Stimulated activated CD4-positive, alpha-beta T cell treated with anti-CD3 and anti-CD28 coated beads, Interleukin-2, amount 100 ng/mL, for 24 hours (primary cell): ENCODE measurements around the gene ITPR2.

Experiments
- DNase-seq, 2 donors: peaks; one replicate each; pipeline ENCODE4 v3.0.0-alpha.2; 2020

ITPR2 gene

DNA sequence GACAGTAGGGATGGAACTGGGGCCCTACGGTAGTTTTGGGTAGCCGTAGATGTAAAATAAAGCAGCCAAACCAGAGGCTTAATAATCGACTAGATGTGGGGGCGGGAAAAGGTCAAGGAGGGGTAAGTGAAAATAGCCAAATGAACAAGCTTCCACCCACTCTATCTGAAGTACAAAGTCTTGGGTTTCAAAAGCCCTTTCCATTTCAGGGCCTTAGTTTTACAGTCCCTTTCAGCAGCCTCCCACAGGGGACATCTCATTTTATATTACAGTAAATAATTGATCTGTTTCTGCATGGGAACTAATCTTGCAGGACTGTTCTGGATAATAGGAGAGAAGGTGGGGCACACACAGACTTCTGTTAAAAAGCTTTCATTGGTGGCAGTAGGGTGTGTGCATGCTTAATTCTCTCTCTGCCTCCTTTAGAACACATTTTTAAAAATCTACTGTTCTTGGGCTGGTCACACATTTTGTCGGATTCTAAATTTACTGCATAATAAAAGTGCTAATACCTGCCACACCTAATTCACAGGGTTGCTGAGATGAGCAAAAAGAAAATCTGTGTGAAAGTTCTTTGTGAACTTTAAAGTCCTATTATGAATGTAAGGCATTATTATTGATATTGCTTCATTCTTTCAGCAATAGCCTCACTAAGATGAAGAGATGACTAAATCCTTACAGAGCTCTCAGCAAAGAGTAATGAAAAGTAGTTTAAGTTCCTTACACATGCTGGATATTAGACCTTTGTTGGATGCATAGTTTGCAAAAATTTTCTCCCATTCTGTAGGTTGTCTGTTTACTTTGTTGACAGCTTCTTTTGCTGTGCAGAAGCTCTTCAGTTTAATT, 104.6 kb downstream of the ITPR2 start:
- DNase-seq: no peak

DNA sequence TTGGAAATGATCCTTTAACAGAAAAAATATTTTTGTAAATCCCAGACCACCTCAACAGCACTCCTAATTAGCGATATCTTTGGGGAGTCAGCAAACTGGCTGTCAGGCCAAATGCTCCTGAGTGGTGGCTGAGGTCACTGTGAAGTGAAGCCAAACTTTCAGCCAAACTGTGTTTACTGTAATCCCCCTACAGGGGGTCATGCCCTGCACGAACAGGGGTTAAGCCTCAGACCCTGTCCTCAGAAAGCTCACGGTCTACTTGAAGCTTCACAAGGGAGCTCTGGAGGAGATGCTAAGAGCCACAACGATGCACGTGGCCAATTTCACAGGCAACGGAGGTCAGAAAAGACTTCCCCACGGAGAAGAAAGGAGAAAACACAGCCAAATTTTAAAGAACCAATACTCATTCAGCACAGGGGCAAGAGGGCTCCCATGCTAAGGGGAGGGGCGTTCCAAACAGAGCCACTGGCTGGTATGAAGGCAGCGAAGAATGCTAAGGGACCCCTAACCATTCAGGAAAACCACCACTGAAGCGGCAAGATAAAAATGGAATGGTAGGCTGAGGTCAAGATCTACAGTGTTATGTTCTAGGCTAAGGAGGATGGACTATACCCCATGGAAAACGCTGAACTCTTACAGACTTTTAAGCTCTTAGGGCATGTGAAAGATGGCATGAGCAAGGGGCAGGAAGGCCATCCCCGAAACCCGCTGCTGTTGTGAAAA, 105.4 kb downstream of the ITPR2 start:
- DNase-seq: no peak

DNA sequence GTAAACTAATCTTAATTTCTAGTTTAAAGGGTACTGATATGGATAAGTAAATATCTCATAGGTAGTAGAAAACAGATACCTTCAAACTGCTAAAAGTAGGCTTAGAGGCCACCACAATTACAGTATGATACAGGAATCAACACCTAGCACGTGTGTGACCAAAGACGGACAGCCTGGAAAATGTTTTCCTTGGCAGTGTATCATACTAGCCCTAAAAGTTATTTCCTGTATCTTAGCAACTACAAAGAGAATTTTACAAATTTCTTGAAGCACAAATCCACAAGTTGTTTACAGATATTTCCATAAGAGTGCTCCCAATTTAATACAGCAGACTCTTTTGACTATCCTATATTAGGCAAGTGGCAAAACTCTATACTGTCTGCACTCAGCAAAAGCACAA, 106.0 kb downstream of the ITPR2 start:
- DNase-seq: no peak

DNA sequence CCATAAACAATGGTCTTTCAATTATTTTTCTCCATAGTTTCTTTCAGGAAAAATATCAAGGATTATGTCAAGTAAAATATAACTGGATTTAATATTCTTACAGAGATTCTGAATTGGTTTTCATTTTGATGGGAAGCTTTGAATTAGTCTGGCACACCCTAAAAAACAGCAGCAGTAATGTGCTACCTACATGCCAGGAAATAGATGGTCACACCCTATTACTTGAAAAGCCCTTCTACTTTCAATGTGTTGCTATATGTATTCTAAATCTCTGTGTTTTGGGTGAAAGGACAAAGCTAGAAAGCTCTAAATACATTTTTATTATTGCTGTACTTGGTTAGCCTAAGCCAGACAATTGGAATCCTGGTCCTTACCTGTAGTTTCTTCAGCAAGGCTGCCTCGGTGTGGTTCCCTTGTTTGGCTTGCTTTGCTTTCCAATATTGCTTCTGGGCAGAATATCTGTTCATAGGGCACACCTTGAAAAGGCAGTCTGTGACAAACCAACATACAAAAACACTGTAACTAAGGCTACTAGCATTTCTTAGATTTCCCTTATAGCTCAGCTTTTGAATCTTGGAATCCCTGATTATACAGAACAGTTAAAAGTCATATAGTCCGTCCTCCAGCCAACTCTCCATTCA, 107.6 kb downstream of the ITPR2 start:
- DNase-seq: no peak

DNA sequence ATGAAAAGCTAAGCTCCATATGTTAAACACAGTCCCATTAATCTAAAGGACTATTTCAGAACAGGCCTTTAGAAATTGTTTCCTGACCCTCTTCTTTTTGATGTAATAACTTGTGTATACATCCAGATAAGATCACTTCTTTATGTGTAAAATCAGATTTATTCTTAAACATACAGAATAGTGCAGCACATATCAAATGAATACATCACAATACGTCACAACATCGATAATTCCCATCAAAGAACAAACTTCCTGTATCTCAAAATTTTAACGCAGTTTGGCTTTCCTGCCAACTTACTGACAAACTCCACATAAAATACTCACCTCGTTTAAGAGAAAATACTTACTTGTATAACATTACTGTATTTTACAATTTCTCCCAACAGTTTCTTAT, 108.7 kb downstream of the ITPR2 start:
- DNase-seq: no peak

DNA sequence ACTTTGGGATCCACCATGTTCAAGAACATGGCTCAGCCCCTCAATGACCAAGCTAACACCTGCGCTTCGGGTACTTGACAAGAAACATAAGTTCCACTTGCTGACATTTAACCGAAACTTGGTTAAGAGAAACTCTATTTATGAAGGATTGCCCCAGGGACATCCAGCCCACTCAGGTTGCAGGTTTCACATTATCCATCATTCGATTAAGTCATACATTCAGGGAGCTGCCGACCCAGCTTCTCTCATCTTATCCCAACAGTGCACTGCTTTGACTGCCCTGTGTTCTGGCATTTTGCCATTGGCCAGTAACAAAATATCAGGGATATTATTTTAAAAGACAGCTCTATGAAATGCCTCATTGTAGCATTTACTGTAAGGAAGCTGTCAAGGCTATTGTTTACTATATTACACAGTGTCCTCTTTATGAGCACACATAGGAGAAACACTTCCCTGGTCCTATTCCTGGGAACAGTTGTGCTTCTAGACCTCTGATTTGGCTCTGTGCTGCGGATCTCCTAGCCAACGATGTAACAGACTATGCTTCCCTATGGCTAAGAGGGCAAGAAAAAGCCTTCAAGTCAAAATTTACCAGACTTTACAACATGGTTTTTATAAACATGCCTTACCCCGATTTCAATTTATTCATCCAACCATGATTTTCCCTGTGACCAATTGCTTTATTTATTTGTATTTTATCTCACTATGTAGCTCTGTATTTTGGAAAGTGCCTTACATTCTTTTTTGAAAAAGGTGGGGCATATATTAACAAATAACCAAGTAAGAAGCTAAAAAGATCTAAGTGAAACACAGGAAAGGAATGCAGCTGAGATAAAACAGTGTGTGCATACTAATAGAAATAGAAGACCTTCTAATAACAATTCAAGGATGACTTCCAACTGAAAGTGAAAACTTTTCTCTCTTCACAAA, 109.3 kb downstream of the ITPR2 start:
- DNase-seq: no peak

DNA sequence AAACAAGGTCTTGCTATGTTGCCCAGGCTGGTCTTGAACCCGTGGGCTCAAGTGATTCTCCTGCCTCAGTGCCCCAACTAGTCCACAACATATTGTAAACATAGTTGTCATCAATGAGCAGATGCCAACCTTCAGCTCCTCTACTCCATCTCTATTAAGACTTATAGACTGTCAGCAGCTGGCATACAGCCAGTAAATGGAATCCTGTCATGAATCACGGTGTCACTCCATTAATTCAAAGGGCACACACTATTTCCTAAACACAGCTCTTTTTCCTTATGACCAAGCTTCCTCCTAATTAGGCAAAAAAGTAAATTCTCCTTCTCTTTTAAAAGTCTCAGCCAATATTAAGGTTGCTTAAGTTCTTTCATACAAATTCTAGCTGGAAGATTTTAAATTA, 111.2 kb downstream of the ITPR2 start:
- no peak for DNase-seq

DNA sequence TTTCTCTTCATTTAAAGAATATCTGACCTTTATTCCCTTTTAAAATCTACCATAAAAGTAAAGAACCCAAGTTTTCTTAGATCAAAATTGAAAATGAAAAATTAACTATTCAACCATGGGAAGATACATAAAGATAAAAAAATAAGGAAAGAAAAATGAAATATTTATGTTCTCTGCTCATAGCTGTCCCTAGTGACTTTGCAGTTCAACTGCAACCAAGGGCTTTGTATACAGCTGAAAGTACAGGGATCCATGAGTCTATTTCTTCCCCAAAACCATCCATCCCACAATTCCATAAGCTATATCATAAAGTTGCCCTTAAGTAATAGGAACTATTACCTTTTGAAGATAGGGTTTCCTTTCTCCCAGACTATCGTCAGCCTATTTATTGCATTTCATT, 113.1 kb downstream of the ITPR2 start:
- DNase-seq: no peak

DNA sequence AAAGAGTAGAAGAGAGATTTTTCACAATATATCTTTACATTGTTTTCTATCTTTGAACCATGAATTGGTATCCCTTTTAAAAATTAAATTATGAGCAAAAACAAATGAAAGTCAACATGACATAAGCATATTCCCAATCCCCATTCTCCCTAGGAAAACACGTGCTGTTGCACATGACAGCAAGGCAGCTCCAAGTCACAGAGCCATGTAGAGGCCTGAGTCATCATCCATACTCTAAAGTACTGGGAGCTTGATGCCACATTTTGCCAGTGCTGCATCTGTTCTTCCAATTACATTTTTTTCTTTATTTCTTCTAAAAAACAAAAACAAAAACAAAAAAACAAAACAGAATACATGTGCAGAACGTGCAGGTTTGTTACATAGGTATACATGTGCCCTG, 115.2 kb downstream of the ITPR2 start:
- no peak for DNase-seq

DNA sequence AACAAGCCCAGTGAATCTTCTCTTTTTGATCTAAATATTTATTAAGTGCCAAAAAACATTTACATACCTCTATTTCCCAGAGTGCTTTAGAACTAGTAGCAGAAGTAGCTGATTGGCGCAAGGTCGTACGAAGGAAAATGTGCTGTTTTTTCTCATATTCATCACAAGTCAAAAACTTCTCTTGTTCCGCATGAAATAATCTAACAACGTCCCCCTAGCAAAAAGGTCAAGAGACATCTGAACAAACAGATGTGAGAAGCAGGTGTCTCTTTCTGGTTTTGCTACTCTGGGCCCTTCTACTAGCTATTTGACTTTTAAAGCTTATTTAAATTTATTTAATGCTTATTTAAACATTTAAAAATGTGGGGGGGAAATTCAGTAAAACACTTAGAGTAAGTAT, 117.8 kb downstream of the ITPR2 start:
- no peak for DNase-seq

DNA sequence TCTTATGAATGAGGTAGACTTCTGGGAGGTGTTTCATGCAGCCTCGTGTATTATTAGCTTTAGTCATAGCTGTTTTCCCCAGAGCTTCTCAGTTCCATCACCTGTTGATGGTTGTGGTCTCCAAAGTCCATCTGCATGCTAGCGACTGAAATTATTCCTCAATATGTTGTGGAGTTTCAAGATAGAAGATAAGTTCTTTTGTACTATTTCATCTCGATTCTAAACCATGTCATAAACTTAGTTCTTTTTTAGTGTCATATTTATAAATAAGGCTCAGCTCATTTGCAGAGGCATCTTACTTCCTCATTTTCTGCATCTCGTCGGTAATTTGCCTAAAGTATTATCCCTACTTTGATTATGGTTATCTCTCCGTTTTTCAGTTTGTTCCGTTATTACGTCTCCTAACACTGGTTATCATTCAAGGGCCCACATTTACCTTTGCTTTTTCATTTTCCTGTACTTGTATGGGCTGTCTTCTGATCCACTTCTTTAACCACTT, 119.1 kb downstream of the ITPR2 start:
- DNase-seq: no peak

DNA sequence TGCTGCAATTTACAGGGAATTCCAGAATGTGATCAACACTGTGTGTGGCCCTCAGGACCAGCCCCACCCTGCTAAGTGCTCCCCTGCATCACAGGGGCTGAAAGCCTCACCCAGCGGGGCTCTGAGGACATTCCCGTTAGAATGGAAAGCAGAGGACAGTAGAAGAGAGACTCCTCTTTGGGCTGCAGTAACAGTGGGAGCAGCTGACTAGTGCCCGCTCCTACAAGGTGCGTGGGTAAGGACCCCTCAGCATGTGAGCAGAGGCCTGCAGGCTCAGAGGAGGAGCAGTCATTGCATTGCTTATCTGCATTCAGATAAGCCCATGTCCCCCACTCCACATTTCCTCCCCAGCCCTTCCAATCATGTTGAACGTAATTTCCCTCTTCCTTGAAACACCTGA, 120.1 kb downstream of the ITPR2 start:
- DNase-seq: no peak

DNA sequence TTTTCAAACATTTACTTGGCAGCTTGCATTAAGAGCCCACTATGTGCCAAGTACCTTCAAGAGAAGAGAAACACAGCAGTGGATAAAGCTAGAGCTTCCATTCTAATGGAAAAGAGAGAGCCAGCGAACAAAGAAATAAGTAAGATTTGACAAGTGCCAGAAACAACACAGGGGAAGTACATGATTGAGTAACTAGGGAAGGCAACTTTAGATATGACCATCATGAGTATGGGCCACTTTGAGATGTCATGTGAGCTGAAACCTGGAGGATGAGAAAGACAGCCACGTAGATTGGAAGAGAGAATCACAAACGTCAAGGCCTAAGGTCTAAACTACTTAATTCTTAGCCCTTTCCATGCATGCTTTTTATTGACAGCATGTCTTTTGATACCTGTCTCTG, 121.4 kb downstream of the ITPR2 start:
- DNase-seq: no peak

DNA sequence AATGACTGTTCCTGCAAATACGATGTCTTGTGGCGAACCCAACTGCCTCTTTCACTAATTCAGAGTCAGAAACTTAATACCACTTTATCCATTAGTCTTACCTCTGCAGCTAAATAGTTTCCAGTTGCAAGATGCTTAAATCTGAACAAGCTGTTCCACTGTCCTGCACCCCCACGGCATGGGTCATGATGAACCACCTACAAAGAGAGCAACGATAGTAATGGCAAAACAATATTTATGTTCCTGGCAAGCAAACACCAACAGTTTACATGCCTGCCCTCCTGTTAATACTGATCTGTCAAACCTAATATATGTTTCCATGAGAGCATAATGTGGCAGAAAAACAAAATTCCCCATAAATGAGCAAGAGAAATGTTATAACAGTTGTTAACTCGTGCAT, 121.9 kb downstream of the ITPR2 start:
- no peak for DNase-seq

DNA sequence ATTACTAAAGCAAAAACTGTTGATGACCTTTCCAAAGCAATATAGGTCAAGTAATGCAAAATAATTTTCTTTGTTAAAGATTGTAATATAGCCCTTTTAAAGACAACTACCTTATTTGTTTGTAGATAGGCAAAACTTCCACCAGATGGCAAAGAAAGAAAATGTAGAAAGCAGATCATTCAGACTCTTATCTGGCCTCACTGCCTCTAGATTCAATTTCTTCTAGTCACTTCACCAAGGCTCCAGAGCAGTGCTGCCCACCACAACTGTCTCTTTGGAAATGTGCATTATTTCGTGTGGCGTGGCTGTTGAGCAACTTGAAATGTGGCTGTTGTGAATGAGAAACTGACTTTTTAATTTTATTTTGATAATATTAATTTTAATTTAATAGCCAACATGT, 127.1 kb downstream of the ITPR2 start:
- DNase-seq: no peak

DNA sequence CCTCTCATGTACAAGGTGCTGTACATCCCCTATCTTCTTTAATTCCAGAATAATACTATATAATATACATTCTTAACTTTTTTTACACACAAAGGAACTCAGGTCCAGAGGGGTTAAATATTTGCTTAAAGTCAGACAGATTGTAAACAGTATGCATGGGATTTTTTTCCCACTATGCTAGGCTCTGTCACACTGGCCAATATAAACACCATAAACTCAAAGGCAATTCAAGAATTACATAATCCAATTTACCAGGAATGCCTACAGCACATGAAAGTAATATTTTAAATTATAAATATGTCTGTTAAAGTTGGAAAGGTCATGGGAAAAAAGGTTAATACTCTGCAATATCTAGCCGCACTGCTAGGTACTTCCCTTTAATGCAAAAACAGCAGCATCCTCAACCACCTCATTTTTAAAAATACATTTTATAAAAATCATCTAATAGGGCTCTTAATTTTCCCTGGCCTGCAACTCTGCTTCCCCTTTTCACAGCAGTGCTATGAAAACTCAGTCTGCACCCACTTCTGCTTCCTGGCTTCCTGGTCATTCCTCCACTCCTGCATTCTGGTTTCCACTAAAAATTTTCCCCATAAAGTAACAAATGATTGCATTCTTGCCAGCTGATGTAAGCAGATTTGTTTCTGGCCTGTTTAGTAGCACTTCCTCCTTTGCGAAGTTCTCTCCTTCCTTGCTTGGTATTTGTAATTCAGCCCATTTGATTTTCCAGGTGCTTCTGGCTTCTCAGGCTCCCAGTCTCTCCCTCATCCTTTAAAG, 128.1 kb downstream of the ITPR2 start:
- no peak for DNase-seq

DNA sequence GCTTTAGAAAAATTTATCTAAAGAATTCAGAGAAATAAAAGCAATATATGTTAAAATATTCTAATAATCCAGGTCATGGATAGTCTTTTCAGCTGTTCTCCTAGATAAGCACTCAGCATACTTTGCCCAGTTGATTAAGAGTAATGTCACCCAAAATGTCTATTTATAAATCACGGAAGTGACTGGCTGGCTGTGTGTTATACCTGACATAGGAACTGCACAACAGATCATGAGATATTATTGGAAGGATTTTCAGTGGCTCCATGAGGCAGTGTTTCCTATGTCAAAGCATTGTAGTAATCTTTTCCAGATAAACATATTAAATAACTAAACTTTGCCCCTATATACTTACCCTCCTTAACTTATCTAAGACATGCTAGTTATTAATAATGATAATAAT, 128.8 kb downstream of the ITPR2 start:
- no peak for DNase-seq

DNA sequence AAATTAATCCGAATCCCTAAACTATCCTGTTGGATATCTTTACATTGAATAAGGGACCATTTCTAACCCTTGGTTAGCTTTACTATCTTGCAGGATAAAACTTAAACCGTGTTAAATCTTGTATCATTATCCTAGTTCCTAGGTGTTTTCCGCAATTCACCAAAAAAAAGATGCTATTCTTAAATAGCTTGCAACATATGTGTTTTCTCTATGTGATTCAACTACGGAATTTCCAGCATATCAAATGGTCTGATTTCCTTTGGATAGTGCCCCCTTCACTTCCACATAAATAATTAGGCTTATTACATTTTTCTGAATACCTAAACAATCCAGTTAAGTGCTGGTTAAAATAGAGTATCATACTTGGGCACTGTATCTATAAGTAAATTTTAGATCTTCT, 130.3 kb downstream of the ITPR2 start:
- no peak for DNase-seq

DNA sequence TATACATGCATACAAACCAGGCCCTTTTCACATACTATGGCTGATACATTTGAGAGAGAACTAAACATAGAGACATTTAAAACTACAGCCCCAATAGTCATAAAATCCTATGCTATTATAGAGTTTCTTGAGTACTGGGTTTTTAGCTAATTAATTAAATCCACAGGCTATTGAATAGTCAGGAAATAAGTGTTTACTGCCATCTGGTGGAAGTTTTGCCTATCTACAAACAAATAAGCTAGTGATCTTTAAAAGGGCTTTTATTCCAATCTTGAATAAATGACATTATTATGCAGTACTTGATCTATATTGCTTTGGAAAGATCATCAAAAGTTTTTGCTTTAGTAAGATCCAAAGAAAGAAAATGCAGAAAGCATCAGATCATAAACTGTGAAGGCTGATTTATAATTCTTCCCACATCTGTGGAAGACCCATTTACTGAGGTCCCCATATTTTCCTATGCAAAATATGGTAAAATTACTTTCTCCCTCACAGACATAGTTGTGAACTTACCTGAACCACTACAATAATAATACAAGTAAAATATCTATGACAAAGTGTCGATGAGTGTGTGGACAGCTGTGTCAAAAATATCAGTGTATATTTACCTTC, 131.3 kb downstream of the ITPR2 start:
- no peak for DNase-seq

DNA sequence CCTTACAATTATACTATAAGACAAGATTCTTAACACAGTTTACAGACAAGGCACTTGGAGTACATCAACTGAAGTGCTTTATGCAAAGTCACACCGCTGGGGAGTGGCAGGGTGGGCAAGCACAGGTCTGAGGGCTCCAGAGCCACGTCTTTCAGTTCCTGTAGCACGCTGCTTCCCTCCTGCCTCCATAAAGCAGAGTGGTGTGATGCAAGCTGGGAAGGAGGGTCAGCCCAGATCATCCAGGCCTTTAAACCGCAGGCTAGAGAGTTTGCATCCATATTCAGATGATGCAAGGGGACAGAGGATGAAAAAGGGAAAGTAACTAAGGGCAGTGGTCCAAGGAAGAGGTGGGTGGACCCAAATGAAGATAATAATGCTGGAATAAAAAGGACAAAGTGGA, 132.6 kb downstream of the ITPR2 start:
- DNase-seq: no peak

DNA sequence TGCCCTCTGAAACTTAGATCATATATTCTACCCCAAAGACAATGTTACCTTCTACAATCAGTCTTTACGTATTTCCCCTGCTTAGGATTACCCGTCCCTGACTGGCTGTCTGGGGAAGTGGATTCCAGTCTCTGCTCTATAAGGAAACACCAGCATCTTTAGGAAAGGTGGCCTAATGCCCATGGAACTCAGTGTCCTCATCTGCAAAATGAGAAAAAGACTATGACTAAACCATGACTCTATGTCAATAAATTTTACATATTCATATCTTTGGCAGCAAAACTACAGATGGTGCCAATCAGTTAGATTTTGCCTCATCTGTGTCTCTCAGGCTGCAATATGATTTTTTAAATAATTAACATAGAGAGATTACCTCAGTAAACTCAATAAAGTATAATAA, 133.8 kb downstream of the ITPR2 start:
- no peak for DNase-seq

DNA sequence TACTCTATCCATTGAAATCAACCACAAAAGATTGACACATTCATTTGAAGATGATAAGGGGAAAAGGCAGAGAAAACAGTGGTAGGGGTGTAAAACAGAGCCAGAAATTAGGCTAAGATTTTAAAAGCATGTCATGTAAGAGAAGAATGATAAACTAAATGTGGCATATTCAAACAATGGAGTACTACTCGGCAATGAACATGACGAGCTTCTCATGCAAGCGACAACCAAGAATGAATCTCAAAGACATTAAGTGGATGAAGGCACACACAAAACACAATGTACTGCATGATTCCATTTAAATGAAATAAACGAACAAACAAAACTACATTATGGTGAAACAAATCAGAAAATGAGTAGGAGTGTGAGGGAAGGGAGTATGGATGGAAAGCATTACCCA, 134.8 kb downstream of the ITPR2 start:
- no peak for DNase-seq
